HepG2 (cell line): ENCODE results near the gene DELE1. TPM values are rescaled to one million over a fixed set of nuclear protein-coding genes. Genes with fewer than 3 reads are reported as not detected.
A peak's percentile ranks its signal among the peaks of the same experiment; 100 is the strongest.

Experiments
- ATAC-seq: fragments of 200-7000 bp; cut with Tn5 transposase; 3 replicates; pipeline ENCODE4 v1.9.1; 2020; ENCODE audit warnings: mild to moderate bottlenecking, moderate library complexity
- BruUV-seq: library from RNA; stranded (reverse); fragments of 400-500 nt; replicated peaks from 2 replicates; lab custom pipeline; 2021; lab: Mats Ljungman, UMichigan
- CTCF ChIA-PET: fragments of 300-600 bp; formaldehyde crosslinking; extraction: SDS; loops from one replicate; lab custom pipeline; 2021; ENCODE audit warnings: low total read pairs, inconsistent platforms, low intra/inter-chr PET ratio; lab: Yijun Ruan, JAX
- POLR2A ChIA-PET: fragments of 350-600 bp; sonication (Branson Sonifier 250); formaldehyde crosslinking; loops from one replicate; lab custom pipeline; 2020; ENCODE audit warnings: antibody characterized with exemption, inconsistent platforms; lab: Yijun Ruan, JAX
- DNase-seq: peaks from one replicate; pipeline ENCODE4 v3.0.0-alpha.2; 2015; ENCODE audit warnings: low spot score
- FAIRE-seq: peaks from 3 replicates; lab custom pipeline; 2011; peaks lifted over from hg19 to GRCh38; lab: Jason Lieb, UNC
- H2AFZ ChIP-seq: one replicate; pipeline ENCODE4 v1.6.1; 2011; ENCODE audit warnings: low read length, inconsistent platforms
- H3K27ac ChIP-seq: fragments of 300-600 bp; 3 replicates; pipeline ENCODE4 v1.8.0; 2011; ENCODE audit warnings: mixed run types, mild to moderate bottlenecking, mixed read lengths, low read length, inconsistent platforms; ENCODE audit not compliant: insufficient read depth; ENCODE audit errors: extremely low read length
- H3K27me3 ChIP-seq, 2 experiments: fragments of 200-600 bp in 1 of 2; 2 replicates in 1 of 2; 3 replicates in 1 of 2; pipeline versions ENCODE4 v1.6.0 to v1.8.0; 2011; ENCODE audit warnings: low read length in 2 of 2, mild to moderate bottlenecking in 2 of 2, moderate library complexity in 2 of 2, inconsistent platforms in 1 of 2; ENCODE audit not compliant: insufficient read depth in 2 of 2, control insufficient read depth in 1 of 2
- H3K36me3 ChIP-seq, 2 experiments: fragments of 200-600 bp in 1 of 2; replicated peaks in 1 of 2; 2 replicates in 1 of 2; 3 replicates in 1 of 2; pipeline versions ENCODE4 v1.5.1 to v1.8.0; 2011; ENCODE audit warnings: low read length in 2 of 2, inconsistent platforms in 1 of 2; ENCODE audit not compliant: insufficient read depth in 2 of 2, control insufficient read depth in 1 of 2
- H3K4me1 ChIP-seq: 2 replicates; pipeline ENCODE4 v1.5.1; 2012; ENCODE audit warnings: low read length, inconsistent platforms; ENCODE audit not compliant: insufficient read depth
- H3K4me2 ChIP-seq: 2 replicates; pipeline ENCODE4 v1.6.0; 2011; ENCODE audit warnings: low read depth, low read length, inconsistent platforms
- H3K4me3 ChIP-seq, 3 experiments: fragments of 200-600 bp in 1 of 3; sonication (generic), shearing (Covaris generic) in 1 of 3; replicated peaks in 1 of 3; 2 replicates each; pipeline ENCODE4 v1.5.1; 2011 to 2016; ENCODE audit warnings: low read length in 3 of 3, inconsistent platforms in 2 of 3, low read depth in 2 of 3, mild to moderate bottlenecking in 2 of 3, control low read depth in 1 of 3, mixed read lengths in 1 of 3; ENCODE audit not compliant: insufficient read depth in 1 of 3
- H3K79me2 ChIP-seq: one replicate; pipeline ENCODE4 v1.6.1; 2011; ENCODE audit warnings: low read length, inconsistent platforms; ENCODE audit not compliant: insufficient read depth
- H3K9ac ChIP-seq: 2 replicates; pipeline ENCODE4 v1.6.0; 2011; ENCODE audit warnings: mild to moderate bottlenecking, low read depth, low read length, inconsistent platforms; ENCODE audit not compliant: insufficient read depth
- H3K9me3 ChIP-seq: 2 replicates; pipeline ENCODE4 v1.5.1; 2012; ENCODE audit warnings: mild to moderate bottlenecking, low read length
- H4K20me1 ChIP-seq: 2 replicates; pipeline ENCODE4 v1.6.0; 2011; ENCODE audit warnings: inconsistent platforms, mild to moderate bottlenecking, low read length, moderate library complexity; ENCODE audit not compliant: insufficient read depth
- GATAD2A ChIP-seq: IDR thresholded peaks from 2 replicates; pipeline ENCODE4 v1.6.1; 2016
- MAFF ChIP-seq: IDR thresholded peaks from 2 replicates; pipeline ENCODE4 v1.6.1; 2011; ENCODE audit warnings: low read depth, low read length, improper control_type of control experiment
- MAFK ChIP-seq, 2 experiments: IDR thresholded peaks in 1 of 2; conservative IDR thresholded peaks in 1 of 2; 2 replicates each; pipeline ENCODE4 v1.6.1; 2011; ENCODE audit warnings: improper control_type of control experiment in 2 of 2, low read length in 2 of 2
- REL ChIP-seq: sonication (generic); formaldehyde crosslinking; conservative IDR thresholded peaks from 2 replicates; pipeline ENCODE4 v1.8.0; 2022; ENCODE audit warnings: mild to moderate bottlenecking, missing genetic modification reagents, moderate library complexity
- U2AF1 ChIP-seq: fragments of 200-400 bp; formaldehyde crosslinking; optimal IDR thresholded peaks from 2 replicates; pipeline ENCODE3; 2017; ENCODE audit warnings: mild to moderate bottlenecking, low read depth, low read length
- XRCC5 ChIP-seq: fragments of 200-400 bp; formaldehyde crosslinking; optimal IDR thresholded peaks from 2 replicates; pipeline ENCODE3; 2017; ENCODE audit warnings: mild to moderate bottlenecking, low read length
- YY1 ChIP-seq: IDR thresholded peaks from 2 replicates; pipeline ENCODE4 v1.6.1; 2011; ENCODE audit warnings: low read length, low read depth, moderate library complexity, mild to moderate bottlenecking; ENCODE audit not compliant: insufficient read depth, insufficient replicate concordance
- ZNF703 ChIP-seq: sonication (generic); formaldehyde crosslinking; IDR thresholded peaks from 2 replicates; pipeline ENCODE4 v1.5.1; 2020; ENCODE audit warnings: missing genetic modification reagents, mild to moderate bottlenecking, moderate library complexity, borderline replicate concordance
- WGBS: methylation state at CpG from one replicate; pipeline ENCODE4 v1.1.6; 2017; ENCODE audit warnings: low lambda C conversion rate; 5-methylcytosine and 5-hydroxymethylcytosine counted together
- in situ Hi-C: cut with HindIII; loops from 2 replicates; pipeline ENCODE4 v1.10.0; 2017; ENCODE audit warnings: low pct_unique_long_range_greater_than_20kb; ENCODE audit not compliant: extremely low pct_ligation_motif_present
- intact Hi-C: fragments of 100-400 bp; cut with micrococcal nuclease; formaldehyde crosslinking; loops from one replicate; pipeline ENCODE4 v1.10.0; 2022; ENCODE audit not compliant: unreplicated experiment
- polyA plus RNA-seq, 8 experiments: library from polyadenylated mRNA; depleted of rRNA in 3 of 8; stranded (reverse) in 7 of 8; unstranded in 1 of 8; fragments of >200 nt; fragmentation: Illumina TruSeq in 4 of 8; extraction: Trizol in 4 of 8; gene quantifications; 2 replicates each; pipeline versions ENCODE4 v1.2.1 to v1.2.3, GENCODE V29; 2011 to 2016; ENCODE audit warnings: low read depth in 4 of 8, missing spikeins in 1 of 8, mixed read lengths in 1 of 8; ENCODE audit not compliant: insufficient read depth in 1 of 8
- total RNA-seq, 5 experiments: library from RNA; depleted of rRNA; stranded (reverse); fragments of >200 nt; fragmentation: Illumina TruSeq; extraction: Trizol; gene quantifications; 2 replicates each; pipeline ENCODE4 v1.2.3, GENCODE V29; 2016; ENCODE audit warnings: low read depth in 1 of 5
- TF ChIP-seq, protein P1 (sequence below), 2 experiments: sonication (generic) in 1 of 2; formaldehyde crosslinking in 1 of 2; IDR thresholded peaks; 2 replicates each; pipeline versions ENCODE4 v1.6.1 to v1.9.0; 2014 to 2022; ENCODE audit warnings: antibody characterized with exemption in 1 of 2, borderline replicate concordance in 1 of 2, inconsistent platforms in 1 of 2, low read depth in 1 of 2, missing genetic modification reagents in 1 of 2
- TF ChIP-seq, protein P2 (sequence below): sonication (generic); formaldehyde crosslinking; IDR thresholded peaks from 2 replicates; pipeline ENCODE4 v1.5.0; 2020; ENCODE audit warnings: mild to moderate bottlenecking, missing genetic modification reagents, moderate library complexity

The DELE1 gene
- total and polyA plus RNA-seq, 2 of the 13 experiments (the other 11 are each of a cell fraction or from before 2014, with no cell fraction given), result 57.5 to 90.3 TPM

GRCh38 chr5:141951332-141951781 lies 27.7 kb downstream of the DELE1 start:
- H3K4me3 ChIP-seq, result no peak overlapping the region
- no peak overlapping the region for H3K9ac ChIP-seq
- ChIA-PET POLR2A (no interaction called here), CTCF (no interaction called here)
- intact Hi-C loops, result no loop called here
- H3K36me3 ChIP-seq, result no peaks in the 10 kb centered on the region
- H2AFZ ChIP-seq, result no peak overlapping the region
- H3K27me3 ChIP-seq, result peaks cover 0 to under 1% of the 10 kb centered on the region in 2 experiments; a peak in 2 of 5 replicates
- no peak overlapping the region for H3K27ac ChIP-seq
- no TSS peak for BruUV-seq
- no peaks in the 10 kb centered on the region for H3K4me1 ChIP-seq
- no peaks in the 10 kb centered on the region for H3K79me2 ChIP-seq
- TF ChIP-seq MAFF (0 out of 2 replicates have a peak, but pooled peaks have one; percentile 5), GATAD2A (CRISPR knock-in tag) (no peak), ZNF703 (CRISPR knock-in tag) (no peak), XRCC5 (peak; percentile 33), YY1 (no peak), MAFK (conservative IDR thresholded peaks at IDR 0.05 in 1 of 2, IDR thresholded peaks at IDR 0.05 in 1 of 2; ENCODE audit: low read length in 2 of 2) (peak in 1 of 2 experiments; percentile 22; a peak in 1 of 4 replicates), REL (no peak), U2AF1 (no peak)
- TF ChIP-seq, protein P1, sequence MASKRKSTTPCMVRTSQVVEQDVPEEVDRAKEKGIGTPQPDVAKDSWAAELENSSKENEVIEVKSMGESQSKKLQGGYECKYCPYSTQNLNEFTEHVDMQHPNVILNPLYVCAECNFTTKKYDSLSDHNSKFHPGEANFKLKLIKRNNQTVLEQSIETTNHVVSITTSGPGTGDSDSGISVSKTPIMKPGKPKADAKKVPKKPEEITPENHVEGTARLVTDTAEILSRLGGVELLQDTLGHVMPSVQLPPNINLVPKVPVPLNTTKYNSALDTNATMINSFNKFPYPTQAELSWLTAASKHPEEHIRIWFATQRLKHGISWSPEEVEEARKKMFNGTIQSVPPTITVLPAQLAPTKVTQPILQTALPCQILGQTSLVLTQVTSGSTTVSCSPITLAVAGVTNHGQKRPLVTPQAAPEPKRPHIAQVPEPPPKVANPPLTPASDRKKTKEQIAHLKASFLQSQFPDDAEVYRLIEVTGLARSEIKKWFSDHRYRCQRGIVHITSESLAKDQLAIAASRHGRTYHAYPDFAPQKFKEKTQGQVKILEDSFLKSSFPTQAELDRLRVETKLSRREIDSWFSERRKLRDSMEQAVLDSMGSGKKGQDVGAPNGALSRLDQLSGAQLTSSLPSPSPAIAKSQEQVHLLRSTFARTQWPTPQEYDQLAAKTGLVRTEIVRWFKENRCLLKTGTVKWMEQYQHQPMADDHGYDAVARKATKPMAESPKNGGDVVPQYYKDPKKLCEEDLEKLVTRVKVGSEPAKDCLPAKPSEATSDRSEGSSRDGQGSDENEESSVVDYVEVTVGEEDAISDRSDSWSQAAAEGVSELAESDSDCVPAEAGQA (IDR thresholded peaks at IDR 0.05; ENCODE audit: low read depth), result no peak
- TF ChIP-seq, protein P1 (CRISPR knock-in tag; IDR thresholded peaks at IDR 0.05; ENCODE audit: borderline replicate concordance), result no peak
- TF ChIP-seq, protein P2, sequence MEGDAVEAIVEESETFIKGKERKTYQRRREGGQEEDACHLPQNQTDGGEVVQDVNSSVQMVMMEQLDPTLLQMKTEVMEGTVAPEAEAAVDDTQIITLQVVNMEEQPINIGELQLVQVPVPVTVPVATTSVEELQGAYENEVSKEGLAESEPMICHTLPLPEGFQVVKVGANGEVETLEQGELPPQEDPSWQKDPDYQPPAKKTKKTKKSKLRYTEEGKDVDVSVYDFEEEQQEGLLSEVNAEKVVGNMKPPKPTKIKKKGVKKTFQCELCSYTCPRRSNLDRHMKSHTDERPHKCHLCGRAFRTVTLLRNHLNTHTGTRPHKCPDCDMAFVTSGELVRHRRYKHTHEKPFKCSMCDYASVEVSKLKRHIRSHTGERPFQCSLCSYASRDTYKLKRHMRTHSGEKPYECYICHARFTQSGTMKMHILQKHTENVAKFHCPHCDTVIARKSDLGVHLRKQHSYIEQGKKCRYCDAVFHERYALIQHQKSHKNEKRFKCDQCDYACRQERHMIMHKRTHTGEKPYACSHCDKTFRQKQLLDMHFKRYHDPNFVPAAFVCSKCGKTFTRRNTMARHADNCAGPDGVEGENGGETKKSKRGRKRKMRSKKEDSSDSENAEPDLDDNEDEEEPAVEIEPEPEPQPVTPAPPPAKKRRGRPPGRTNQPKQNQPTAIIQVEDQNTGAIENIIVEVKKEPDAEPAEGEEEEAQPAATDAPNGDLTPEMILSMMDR (CRISPR knock-in tag), result peak; percentile 39
- FAIRE-seq (no peak), ATAC-seq (peak; percentile 90), DNase-seq (no peak)
- WGBS, result 65% methylated on average over 6 of the region's 9 CpGs
- H4K20me1 ChIP-seq, result no peaks in the 10 kb centered on the region
- H3K4me2 ChIP-seq, result no peak overlapping the region
- no peaks in the 10 kb centered on the region for H3K9me3 ChIP-seq
- in situ Hi-C loops, result no loop called here
